HCT116 (cell line): ENCODE data around the gene JADE1. TPM values are rescaled to one million over a fixed set of nuclear protein-coding genes. Genes with fewer than 3 reads are reported as not detected.

ENCODE experiments used
- ATAC-seq: fragments of 200-7000 bp; cut with Tn5 transposase; 2 replicates; pipeline ENCODE4 v1.9.1; 2020; ENCODE audit warnings: mild to moderate bottlenecking, moderate library complexity
- BruUV-seq: library from RNA; stranded (reverse); fragments of 400-500 nt; replicated peaks from 2 replicates; lab custom pipeline; 2021; lab: Mats Ljungman, UMichigan
- CTCF ChIA-PET: fragments of 300-600 bp; sonication (Branson Sonifier 250); formaldehyde crosslinking; loops from one replicate; lab custom pipeline; 2021; ENCODE audit warnings: antibody characterized with exemption; lab: Charles Lee
- POLR2A ChIA-PET: fragments of 300-600, 350-600 bp; sonication (Branson Sonifier 250); formaldehyde crosslinking; loops from one replicate; lab custom pipeline; 2021; ENCODE audit warnings: antibody characterized with exemption; lab: Charles Lee
- RAD21 ChIA-PET, 2 experiments: fragments of 300-600 bp; sonication (Branson Sonifier 250); formaldehyde crosslinking; loops; one replicate each; lab custom pipeline; 2023; ENCODE audit warnings: low total read pairs in 2 of 2; ENCODE audit not compliant: uncharacterized antibody in 2 of 2, unreplicated experiment in 2 of 2, low non-redundant PET in 1 of 2; lab: Charles Lee
- DNase-seq: peaks from one replicate; pipeline ENCODE4 v3.0.0-alpha.2; 2010; ENCODE audit warnings: low read depth, low spot score
- H2AFZ ChIP-seq: fragments of 200-600 bp; shearing (Covaris generic), sonication (generic); 2 replicates; pipeline ENCODE4 v1.6.1; 2017; ENCODE audit warnings: low read depth, mixed run types, mixed read lengths, antibody characterized with exemption, low read length; ENCODE audit not compliant: poor library complexity, severe bottlenecking
- H3K27ac ChIP-seq: 2 replicates; pipeline ENCODE4 v1.5.1; 2012; ENCODE audit warnings: low read depth, low read length
- H3K27me3 ChIP-seq: fragments of 200-600 bp; sonication (generic); 2 replicates; pipeline ENCODE4 v1.6.1; 2016; ENCODE audit warnings: mixed run types, low read length, mixed read lengths; ENCODE audit not compliant: insufficient read depth
- H3K36me3 ChIP-seq, 2 experiments: fragments of 200-500 bp in 1 of 2; fragments of 200-600 bp in 1 of 2; sonication (Bioruptor generic) in 1 of 2; sonication (generic) in 1 of 2; 2 replicates each; pipeline versions ENCODE4 v1.5.1 to v1.6.1; 2014 to 2016; ENCODE audit warnings: low read length in 2 of 2, inconsistent platforms in 1 of 2, mixed read lengths in 1 of 2, mixed run types in 1 of 2; ENCODE audit not compliant: insufficient read depth in 2 of 2, control insufficient read depth in 1 of 2
- H3K4me1 ChIP-seq, 2 experiments: fragments of 200-600 bp in 1 of 2; sonication (generic) in 1 of 2; 2 replicates each; pipeline versions ENCODE4 v1.5.1 to v1.6.1; 2012 to 2017; ENCODE audit warnings: low read length in 2 of 2, inconsistent platforms in 1 of 2, mild to moderate bottlenecking in 1 of 2, mixed read lengths in 1 of 2, mixed run types in 1 of 2, moderate library complexity in 1 of 2; ENCODE audit not compliant: insufficient read depth in 2 of 2, control insufficient read depth in 1 of 2
- H3K4me2 ChIP-seq: fragments of 200-600 bp; sonication (generic); 2 replicates; pipeline ENCODE4 v1.6.1; 2017; ENCODE audit warnings: mixed run types, low read length, mixed read lengths
- H3K4me3 ChIP-seq, 2 experiments: fragments of 200-600 bp in 1 of 2; sonication (generic) in 1 of 2; replicated peaks in 1 of 2; 2 replicates each; pipeline ENCODE4 v1.5.1; 2011 to 2016; ENCODE audit warnings: low read length in 2 of 2, control low read depth in 1 of 2, low read depth in 1 of 2, mild to moderate bottlenecking in 1 of 2, mixed read lengths in 1 of 2, mixed run types in 1 of 2
- H3K79me2 ChIP-seq: fragments of 200-600 bp; sonication (generic); 2 replicates; pipeline ENCODE4 v1.6.1; 2017; ENCODE audit warnings: mild to moderate bottlenecking, mixed run types, low read length, moderate library complexity, mixed read lengths; ENCODE audit not compliant: insufficient read depth
- H3K9ac ChIP-seq: fragments of 200-600 bp; sonication (generic); 2 replicates; pipeline ENCODE4 v1.6.1; 2016; ENCODE audit warnings: low read length, mixed read lengths
- H3K9me2 ChIP-seq: fragments of 200-600 bp; sonication (generic), shearing (Covaris generic); 2 replicates; pipeline ENCODE4 v1.6.1; 2017; ENCODE audit warnings: mixed run types, mild to moderate bottlenecking, moderate library complexity; ENCODE audit not compliant: insufficient read depth
- H3K9me3 ChIP-seq, 2 experiments: fragments of 200-500 bp in 1 of 2; fragments of 200-600 bp in 1 of 2; sonication (Bioruptor generic) in 1 of 2; sonication (generic) in 1 of 2; 2 replicates each; pipeline ENCODE4 v1.6.1; 2014 to 2017; ENCODE audit warnings: low read length in 2 of 2, mixed read lengths in 2 of 2, inconsistent platforms in 1 of 2, low read depth in 1 of 2, mild to moderate bottlenecking in 1 of 2, mixed run types in 1 of 2, moderate library complexity in 1 of 2; ENCODE audit not compliant: control insufficient read depth in 1 of 2, insufficient read depth in 1 of 2
- H4K20me1 ChIP-seq: fragments of 200-600 bp; sonication (generic), shearing (Covaris generic); 2 replicates; pipeline ENCODE4 v1.6.1; 2017; ENCODE audit warnings: mixed run types, mild to moderate bottlenecking, moderate library complexity; ENCODE audit not compliant: insufficient read depth
- CBX3 ChIP-seq: IDR thresholded peaks from 2 replicates; pipeline ENCODE4 v1.6.1; 2012; ENCODE audit warnings: low read depth
- CEBPB ChIP-seq: IDR thresholded peaks from 2 replicates; pipeline ENCODE4 v1.6.1; 2012; ENCODE audit warnings: low read depth
- EGR1 ChIP-seq: IDR thresholded peaks from 2 replicates; pipeline ENCODE4 v1.6.1; 2012; ENCODE audit warnings: low read depth
- ELF1 ChIP-seq: IDR thresholded peaks from 2 replicates; pipeline ENCODE4 v1.6.1; 2012; ENCODE audit warnings: low read depth, borderline replicate concordance
- EZH2 ChIP-seq: fragments of 200-600 bp; sonication (generic); IDR thresholded peaks from 2 replicates; pipeline ENCODE4 v1.6.1; 2017; ENCODE audit warnings: antibody characterized with exemption, mixed run types
- FOSL1 ChIP-seq: IDR thresholded peaks from 2 replicates; pipeline ENCODE4 v1.6.1; 2012; ENCODE audit warnings: low read depth
- JUND ChIP-seq: IDR thresholded peaks from 2 replicates; pipeline ENCODE4 v1.6.1; 2012
- POLR2A ChIP-seq: IDR thresholded peaks from 2 replicates; pipeline ENCODE4 v1.7.0; 2011; ENCODE audit warnings: borderline replicate concordance; ENCODE audit not compliant: insufficient read depth, insufficient read length; ENCODE audit errors: extremely low read depth
- POLR2AphosphoS5 ChIP-seq: IDR thresholded peaks from 2 replicates; pipeline ENCODE4 v1.6.1; 2011; ENCODE audit warnings: mild to moderate bottlenecking, low read depth, low read length, moderate library complexity
- RAD21 ChIP-seq: IDR thresholded peaks from 2 replicates; pipeline ENCODE4 v1.6.1; 2012; ENCODE audit warnings: low read depth, mild to moderate bottlenecking
- SIN3A ChIP-seq: IDR thresholded peaks from 2 replicates; pipeline ENCODE4 v1.6.1; 2012; ENCODE audit warnings: low read depth
- SRF ChIP-seq: IDR thresholded peaks from 2 replicates; pipeline ENCODE4 v1.6.1; 2012; ENCODE audit warnings: low read depth
- ZNF274 ChIP-seq: fragments of 200-500 bp; sonication (Bioruptor generic); IDR thresholded peaks from 2 replicates; pipeline ENCODE4 v1.6.1; 2014; ENCODE audit warnings: mild to moderate bottlenecking, low read depth, low read length, inconsistent platforms
- intact Hi-C: fragments of 100-400 bp; cut with micrococcal nuclease; formaldehyde crosslinking; loops from 2 replicates; pipeline ENCODE4 v1.10.0; 2022
- total RNA-seq: library from RNA; stranded (reverse); gene quantifications from one replicate; pipeline ENCODE4 v1.2.1, GENCODE V29; 2021; ENCODE audit not compliant: unreplicated experiment
- TF ChIP-seq, protein P1 (sequence below): IDR thresholded peaks from 2 replicates; pipeline ENCODE4 v1.6.1; 2012
- TF ChIP-seq, protein P2 (sequence below), 3 experiments: fragments of 200-600 bp in 1 of 3; sonication (generic) in 1 of 3; IDR thresholded peaks in 2 of 3; conservative IDR thresholded peaks in 1 of 3; 2 replicates each; pipeline ENCODE4 v1.5.1; 2012 to 2017; ENCODE audit warnings: low read depth in 2 of 3, low read length in 2 of 3, antibody characterized with exemption in 1 of 3, borderline replicate concordance in 1 of 3, control low read depth in 1 of 3, mild to moderate bottlenecking in 1 of 3, mixed read lengths in 1 of 3, mixed run types in 1 of 3, moderate library complexity in 1 of 3; ENCODE audit not compliant: insufficient read depth in 1 of 3
- TF ChIP-seq, protein P3 (sequence below): IDR thresholded peaks from 2 replicates; pipeline ENCODE4 v1.6.1; 2011; ENCODE audit warnings: mild to moderate bottlenecking, low read length, moderate library complexity; ENCODE audit not compliant: insufficient replicate concordance; ENCODE audit errors: extremely low read depth
- TF ChIP-seq, protein P4 (sequence below): IDR thresholded peaks from 2 replicates; pipeline ENCODE4 v1.6.1; 2012

Gene JADE1
- total RNA-seq, 1 experiment from 2014 or later, result 26.5 TPM

DNA sequence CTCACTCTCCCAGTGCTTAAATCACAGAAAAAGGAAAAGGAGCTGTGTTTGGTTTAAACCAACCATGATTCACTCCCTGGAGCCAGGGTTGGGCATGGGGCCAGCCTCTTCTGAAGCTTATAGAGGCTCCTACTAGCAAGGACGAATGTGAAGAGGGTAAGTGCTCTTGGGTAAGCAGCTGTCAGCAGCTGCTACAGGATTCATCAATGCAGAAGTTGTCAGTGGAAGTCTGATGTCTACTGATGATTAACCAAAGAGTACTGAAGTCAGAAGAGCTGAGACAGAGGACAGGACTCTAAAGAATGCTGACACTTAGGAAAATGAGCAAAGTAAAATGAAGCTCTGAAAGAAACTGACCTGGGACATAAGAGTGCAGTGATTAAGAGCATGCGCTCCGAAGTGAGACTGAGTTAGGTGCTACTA lies 32.7 kb upstream of the JADE1 start:
- no peaks in the 10 kb centered on the region for H3K9me3 ChIP-seq
- no peaks in the 10 kb centered on the region for H4K20me1 ChIP-seq
- ChIA-PET POLR2A (no interaction called here), CTCF (no interaction called here), RAD21 (no interaction called here)
- H2AFZ ChIP-seq, result no peak overlapping the region
- H3K4me1 ChIP-seq, result no peaks in the 10 kb centered on the region
- H3K79me2 ChIP-seq, result no peaks in the 10 kb centered on the region
- no peak overlapping the region for H3K4me2 ChIP-seq
- no peak for ATAC-seq
- no peaks in the 10 kb centered on the region for H3K36me3 ChIP-seq
- no peaks in the 10 kb centered on the region for H3K27me3 ChIP-seq
- no peak overlapping the region for H3K4me3 ChIP-seq
- H3K9ac ChIP-seq, result no peak overlapping the region
- TF ChIP-seq FOSL1, result no peak
- no peak for TF ChIP-seq CBX3
- TF ChIP-seq RAD21, result no peak
- TF ChIP-seq ZNF274, result no peak
- TF ChIP-seq ELF1, result no peak
- no peak for TF ChIP-seq CEBPB
- no peak for TF ChIP-seq EZH2
- no peak for TF ChIP-seq JUND
- no peak for TF ChIP-seq POLR2A
- TF ChIP-seq, protein P1, sequence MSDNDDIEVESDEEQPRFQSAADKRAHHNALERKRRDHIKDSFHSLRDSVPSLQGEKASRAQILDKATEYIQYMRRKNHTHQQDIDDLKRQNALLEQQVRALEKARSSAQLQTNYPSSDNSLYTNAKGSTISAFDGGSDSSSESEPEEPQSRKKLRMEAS, result no peak
- TF ChIP-seq, protein P2, sequence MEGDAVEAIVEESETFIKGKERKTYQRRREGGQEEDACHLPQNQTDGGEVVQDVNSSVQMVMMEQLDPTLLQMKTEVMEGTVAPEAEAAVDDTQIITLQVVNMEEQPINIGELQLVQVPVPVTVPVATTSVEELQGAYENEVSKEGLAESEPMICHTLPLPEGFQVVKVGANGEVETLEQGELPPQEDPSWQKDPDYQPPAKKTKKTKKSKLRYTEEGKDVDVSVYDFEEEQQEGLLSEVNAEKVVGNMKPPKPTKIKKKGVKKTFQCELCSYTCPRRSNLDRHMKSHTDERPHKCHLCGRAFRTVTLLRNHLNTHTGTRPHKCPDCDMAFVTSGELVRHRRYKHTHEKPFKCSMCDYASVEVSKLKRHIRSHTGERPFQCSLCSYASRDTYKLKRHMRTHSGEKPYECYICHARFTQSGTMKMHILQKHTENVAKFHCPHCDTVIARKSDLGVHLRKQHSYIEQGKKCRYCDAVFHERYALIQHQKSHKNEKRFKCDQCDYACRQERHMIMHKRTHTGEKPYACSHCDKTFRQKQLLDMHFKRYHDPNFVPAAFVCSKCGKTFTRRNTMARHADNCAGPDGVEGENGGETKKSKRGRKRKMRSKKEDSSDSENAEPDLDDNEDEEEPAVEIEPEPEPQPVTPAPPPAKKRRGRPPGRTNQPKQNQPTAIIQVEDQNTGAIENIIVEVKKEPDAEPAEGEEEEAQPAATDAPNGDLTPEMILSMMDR (IDR thresholded peaks at IDR 0.05 in 2 of 3, conservative IDR thresholded peaks at IDR 0.05 in 1 of 3; ENCODE audit: borderline replicate concordance in 1 of 3, insufficient read depth in 1 of 3, low read depth in 2 of 3, low read length in 2 of 3), result no peak
- no peak for TF ChIP-seq EGR1
- no peak for TF ChIP-seq SRF
- no peak for TF ChIP-seq POLR2AphosphoS5
- TF ChIP-seq, protein P3, sequence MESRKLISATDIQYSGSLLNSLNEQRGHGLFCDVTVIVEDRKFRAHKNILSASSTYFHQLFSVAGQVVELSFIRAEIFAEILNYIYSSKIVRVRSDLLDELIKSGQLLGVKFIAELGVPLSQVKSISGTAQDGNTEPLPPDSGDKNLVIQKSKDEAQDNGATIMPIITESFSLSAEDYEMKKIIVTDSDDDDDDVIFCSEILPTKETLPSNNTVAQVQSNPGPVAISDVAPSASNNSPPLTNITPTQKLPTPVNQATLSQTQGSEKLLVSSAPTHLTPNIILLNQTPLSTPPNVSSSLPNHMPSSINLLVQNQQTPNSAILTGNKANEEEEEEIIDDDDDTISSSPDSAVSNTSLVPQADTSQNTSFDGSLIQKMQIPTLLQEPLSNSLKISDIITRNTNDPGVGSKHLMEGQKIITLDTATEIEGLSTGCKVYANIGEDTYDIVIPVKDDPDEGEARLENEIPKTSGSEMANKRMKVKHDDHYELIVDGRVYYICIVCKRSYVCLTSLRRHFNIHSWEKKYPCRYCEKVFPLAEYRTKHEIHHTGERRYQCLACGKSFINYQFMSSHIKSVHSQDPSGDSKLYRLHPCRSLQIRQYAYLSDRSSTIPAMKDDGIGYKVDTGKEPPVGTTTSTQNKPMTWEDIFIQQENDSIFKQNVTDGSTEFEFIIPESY, result no peak
- TF ChIP-seq SIN3A, result no peak
- TF ChIP-seq, protein P4, sequence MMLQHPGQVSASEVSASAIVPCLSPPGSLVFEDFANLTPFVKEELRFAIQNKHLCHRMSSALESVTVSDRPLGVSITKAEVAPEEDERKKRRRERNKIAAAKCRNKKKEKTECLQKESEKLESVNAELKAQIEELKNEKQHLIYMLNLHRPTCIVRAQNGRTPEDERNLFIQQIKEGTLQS, result no peak
- intact Hi-C loops, result no loop called here
- DNase-seq, result no peak
- BruUV-seq, result no TSS peak
- no peaks in the 10 kb centered on the region for H3K9me2 ChIP-seq
- H3K27ac ChIP-seq, result no peak overlapping the region
